ENCODE measurements around the gene NRXN3. TPM values are rescaled to one million over a fixed set of nuclear protein-coding genes. Genes with fewer than 3 reads are reported as not detected.

Gene NRXN3
- total and polyA plus RNA-seq, 2 donors (not counting 1 experiment from before 2014, with no cell fraction given) = not detected

GRCh38 chr14:79881299-79881698, 1711.1 kb downstream of the NRXN3 start:
- no peak for TF ChIP-seq EZH2 (IDR thresholded peaks at IDR 0.05; ENCODE audit: borderline replicate concordance, insufficient read depth, low read depth, low read length, poor library complexity, severe bottlenecking)
- no peak for TF ChIP-seq CTCF (IDR thresholded peaks at IDR 0.05)
- H3K4me1 ChIP-seq (ENCODE audit: control insufficient read depth in 2 of 2, insufficient read depth in 2 of 2, low read length in 2 of 2) = no peaks in the 10 kb centered on the region
- CTCF ChIA-PET = no interaction called here
- no peak for ATAC-seq (ENCODE audit: low read depth)
- POLR2A ChIA-PET = no interaction called here
- no peak overlapping the region for H3K4me3 Mint-ChIP-seq
- H3K79me2 ChIP-seq (ENCODE audit: control insufficient read depth, insufficient read depth, low read length) = no peaks in the 10 kb centered on the region
- H4K20me1 ChIP-seq (ENCODE audit: control insufficient read depth, insufficient read depth, low read length, poor library complexity, severe bottlenecking) = no peaks in the 10 kb centered on the region
- H3K4me3 ChIP-seq (ENCODE audit: control extremely low read depth in 1 of 5, extremely low read depth in 1 of 5, insufficient read depth in 1 of 5, low read depth in 2 of 5, low read length in 4 of 5) = no peak overlapping the region
- H3K27ac ChIP-seq (ENCODE audit: low read length in 2 of 2) = no peak overlapping the region
- H3K9me3 ChIP-seq (ENCODE audit: control extremely low read depth in 1 of 3, control insufficient read depth in 2 of 3, insufficient read depth in 1 of 3, low read length in 2 of 3) = no peaks in the 10 kb centered on the region
- H3K36me3 ChIP-seq (replicated peaks in 1 of 2; ENCODE audit: control extremely low read depth in 1 of 2, control insufficient read depth in 1 of 2, extremely low read depth in 1 of 2, insufficient read depth in 2 of 2, low read length in 1 of 2) = no peaks in the 10 kb centered on the region
- no peaks in the 10 kb centered on the region for H3K27me3 Mint-ChIP-seq
- H3K4me2 ChIP-seq (replicated peaks; ENCODE audit: low read depth, low read length, poor library complexity, severe bottlenecking) = no peak overlapping the region
- peaks cover 2% of the 10 kb centered on the region for H3K9me3 Mint-ChIP-seq (ENCODE audit: insufficient read depth)
- H3K27ac Mint-ChIP-seq = no peak overlapping the region
- H3K27me3 ChIP-seq (replicated peaks in 1 of 4; ENCODE audit: control extremely low read depth in 1 of 4, control insufficient read depth in 3 of 4, insufficient read depth in 4 of 4, low read length in 3 of 4) = no peaks in the 10 kb centered on the region
- no peak overlapping the region for H3K9ac ChIP-seq (ENCODE audit: low read length)
- 20% methylated on average over 1 of the region's 4 CpGs for WGBS (ENCODE audit: insufficient coverage)
- no peak overlapping the region for H2AFZ ChIP-seq (ENCODE audit: insufficient read depth, low read depth, low read length, poor library complexity, severe bottlenecking)
- DNase-seq = no peak
- H3K4me1 Mint-ChIP-seq = no peaks in the 10 kb centered on the region
- intact Hi-C loops (cut with micrococcal nuclease) = no loop called here

GRCh38 chr14:79890527-79890926, 1720.4 kb downstream of the NRXN3 start:
- Histone ChIP-seq H3K4me3 (ENCODE audit: control extremely low read depth in 1 of 5, extremely low read depth in 1 of 5, insufficient read depth in 1 of 5, low read depth in 2 of 5, low read length in 4 of 5) (no peak overlapping the region), H3K4me2 (replicated peaks; ENCODE audit: low read depth, low read length, poor library complexity, severe bottlenecking) (no peak overlapping the region), H4K20me1 (ENCODE audit: control insufficient read depth, insufficient read depth, low read length, poor library complexity, severe bottlenecking) (no peaks in the 10 kb centered on the region), H3K36me3 (replicated peaks in 1 of 2; ENCODE audit: control extremely low read depth in 1 of 2, control insufficient read depth in 1 of 2, extremely low read depth in 1 of 2, insufficient read depth in 2 of 2, low read length in 1 of 2) (no peaks in the 10 kb centered on the region), H3K9me3 (ENCODE audit: control extremely low read depth in 1 of 3, control insufficient read depth in 2 of 3, insufficient read depth in 1 of 3, low read length in 2 of 3) (peaks cover 0 to 4% (median 0%) of the 10 kb centered on the region in 3 donors), H3K27ac (ENCODE audit: low read length in 2 of 2) (no peak overlapping the region), H3K4me1 (ENCODE audit: control insufficient read depth in 2 of 2, insufficient read depth in 2 of 2, low read length in 2 of 2) (no peaks in the 10 kb centered on the region), H2AFZ (ENCODE audit: insufficient read depth, low read depth, low read length, poor library complexity, severe bottlenecking) (no peak overlapping the region), H3K27me3 (replicated peaks in 1 of 4; ENCODE audit: control extremely low read depth in 1 of 4, control insufficient read depth in 3 of 4, insufficient read depth in 4 of 4, low read length in 3 of 4) (no peaks in the 10 kb centered on the region), H3K79me2 (ENCODE audit: control insufficient read depth, insufficient read depth, low read length) (no peaks in the 10 kb centered on the region), H3K9ac (ENCODE audit: low read length) (no peak overlapping the region)
- Mint-ChIP-seq H3K27me3 (no peaks in the 10 kb centered on the region), H3K9me3 (ENCODE audit: insufficient read depth) (peaks cover 2% of the 10 kb centered on the region), H3K4me1 (no peaks in the 10 kb centered on the region), H3K27ac (no peak overlapping the region), H3K4me3 (no peak overlapping the region)
- POLR2A ChIA-PET = no interaction called here
- ATAC-seq (ENCODE audit: low read depth) = no peak
- no peak for DNase-seq
- WGBS (ENCODE audit: insufficient coverage) = 88% methylated on average over 3 of the region's 4 CpGs
- intact Hi-C loops (cut with micrococcal nuclease) = no loop called here
- TF ChIP-seq EZH2 (IDR thresholded peaks at IDR 0.05; ENCODE audit: borderline replicate concordance, insufficient read depth, low read depth, low read length, poor library complexity, severe bottlenecking) (no peak), CTCF (IDR thresholded peaks at IDR 0.05) (no peak)
- CTCF ChIA-PET = no interaction called here
